NK-92 treated with Interleukin-12 subunit alpha and Interleukin-12 subunit beta, amount 100 ng/mL, for 24 hours (cell line): ENCODE results near the gene DNAJA3.

Source experiments
- DNase-seq: peaks from one replicate; lab custom pipeline; 2025; lab: John Stamatoyannopoulos, UW

DNAJA3 gene

GRCh38 chr16:4425378-4426020, at the start of gene DNAJA3:
DNAJA3 (plus strand) TSS chr16:4425868; CDS start chr16:4425882, 14 bp downstream.
- peak; percentile 92 for DNase-seq

GRCh38 chr16:4376126-4376892, 49.4 kb upstream of the DNAJA3 start:
- DNase-seq: no peak

- DNase-seq: no peak
These were observed 48.6 kb upstream of the DNAJA3 start for GRCh38 chr16:4376893-4377572.

- no peak for DNase-seq
These were observed 48.0 kb upstream of the DNAJA3 start for GRCh38 chr16:4377573-4378154.

- DNase-seq: no peak
These were observed 47.5 kb upstream of the DNAJA3 start for GRCh38 chr16:4378161-4378666.

- no peak for DNase-seq
These were observed 46.5 kb upstream of the DNAJA3 start for GRCh38 chr16:4378999-4379690.

GRCh38 chr16:4380119-4381063, 45.3 kb upstream of the DNAJA3 start:
- DNase-seq: no peak

GRCh38 chr16:4381072-4381934, 44.4 kb upstream of the DNAJA3 start:
- DNase-seq: no peak

GRCh38 chr16:4381935-4382794, 43.5 kb upstream of the DNAJA3 start:
- DNase-seq: no peak

GRCh38 chr16:4382795-4383357, 42.8 kb upstream of the DNAJA3 start:
- DNase-seq: no peak

GRCh38 chr16:4383591-4384444, 41.9 kb upstream of the DNAJA3 start:
- DNase-seq: no peak

GRCh38 chr16:4384509-4384942, 41.1 kb upstream of the DNAJA3 start:
- no peak for DNase-seq

GRCh38 chr16:4385066-4385788, 40.4 kb upstream of the DNAJA3 start:
- no peak for DNase-seq

- DNase-seq: no peak
These were observed 39.7 kb upstream of the DNAJA3 start for GRCh38 chr16:4385789-4386450.

GRCh38 chr16:4386451-4386805, 39.2 kb upstream of the DNAJA3 start:
- DNase-seq: no peak

GRCh38 chr16:4386951-4387565, 38.6 kb upstream of the DNAJA3 start:
- DNase-seq: no peak
